Endothelial cell of umbilical vein (primary cell): ENCODE measurements around the gene JAM2. TPM values are rescaled to one million over a fixed set of nuclear protein-coding genes. Genes with fewer than 3 reads are reported as not detected.
A peak's percentile ranks its signal among the peaks of the same experiment; 100 is the strongest.

Experiments
- BruUV-seq: library from RNA; stranded (reverse); fragments of 400-500 nt; replicated peaks from 2 replicates; lab custom pipeline; 2021; lab: Mats Ljungman, UMichigan
- CTCF ChIA-PET: fragments of 300-600, 350-600 bp; sonication (Branson Sonifier 250); formaldehyde crosslinking; loops from one replicate; lab custom pipeline; 2021; ENCODE audit warnings: antibody characterized with exemption, inconsistent platforms; lab: Charles Lee
- POLR2A ChIA-PET: fragments of 300-600, 350-600 bp; sonication (Branson Sonifier 250); formaldehyde crosslinking; loops from one replicate; lab custom pipeline; 2021; ENCODE audit warnings: antibody characterized with exemption, inconsistent platforms; lab: Charles Lee
- DNase-seq: peaks from one replicate; pipeline ENCODE4 v3.0.0-alpha.2; 2011; ENCODE audit warnings: low read depth, low spot score
- FAIRE-seq: peaks from 2 replicates; lab custom pipeline; 2011; peaks lifted over from hg19 to GRCh38; lab: Jason Lieb, UNC
- H2AFZ ChIP-seq: 2 replicates; pipeline ENCODE4 v1.6.0; 2012; ENCODE audit warnings: low read depth, low read length, control low read depth, inconsistent platforms
- H3K27ac ChIP-seq: 2 replicates; pipeline ENCODE4 v1.5.1; 2011; ENCODE audit warnings: low read depth, mild to moderate bottlenecking, control low read depth, low read length, moderate library complexity; ENCODE audit not compliant: insufficient read depth
- H3K27me3 ChIP-seq, 2 experiments: 2 replicates each; pipeline versions ENCODE4 v1.6.0 to v1.6.1; 2011; ENCODE audit warnings: low read length in 2 of 2, mixed read lengths in 1 of 2; ENCODE audit not compliant: control insufficient read depth in 2 of 2, insufficient read depth in 2 of 2
- H3K36me3 ChIP-seq, 2 experiments: 2 replicates in 1 of 2; 3 replicates in 1 of 2; pipeline ENCODE4 v1.5.1; 2011; ENCODE audit warnings: low read length in 2 of 2, mild to moderate bottlenecking in 1 of 2, moderate library complexity in 1 of 2; ENCODE audit not compliant: control insufficient read depth in 2 of 2, insufficient read depth in 2 of 2; ENCODE audit errors: extremely low read depth in 1 of 2
- H3K4me1 ChIP-seq: 3 replicates; pipeline ENCODE4 v1.5.1; 2011; ENCODE audit warnings: mild to moderate bottlenecking, low read length; ENCODE audit not compliant: control insufficient read depth, insufficient read depth; ENCODE audit errors: extremely low read depth
- H3K4me2 ChIP-seq: 2 replicates; pipeline ENCODE4 v1.6.1; 2011; ENCODE audit warnings: low read length, control low read depth, mixed read lengths; ENCODE audit not compliant: insufficient read depth
- H3K4me3 ChIP-seq, 3 experiments: fragments of 200-600 bp in 1 of 3; sonication (generic), shearing (Covaris generic) in 1 of 3; replicated peaks in 1 of 3; 2 replicates each; pipeline ENCODE4 v1.5.1; 2011 to 2016; ENCODE audit warnings: control low read depth in 3 of 3, low read length in 3 of 3, mild to moderate bottlenecking in 2 of 3, inconsistent platforms in 1 of 3, low read depth in 1 of 3, moderate library complexity in 1 of 3; ENCODE audit not compliant: insufficient read depth in 1 of 3
- H3K79me2 ChIP-seq: 2 replicates; pipeline ENCODE4 v1.6.0; 2012; ENCODE audit warnings: low read length, inconsistent platforms; ENCODE audit not compliant: control insufficient read depth, insufficient read depth
- H3K9ac ChIP-seq: replicated peaks from 2 replicates; pipeline ENCODE3; 2011; ENCODE audit warnings: low read length, control low read depth; ENCODE audit not compliant: insufficient read depth; ENCODE audit errors: extremely low read depth
- H3K9me1 ChIP-seq: replicated peaks from 3 replicates; pipeline ENCODE4 v1.6.0; 2011; ENCODE audit warnings: mild to moderate bottlenecking, low read length; ENCODE audit not compliant: control insufficient read depth, insufficient read depth; ENCODE audit errors: extremely low read depth
- H3K9me3 ChIP-seq: replicated peaks from 2 replicates; pipeline ENCODE4 v1.5.1; 2012; ENCODE audit warnings: low read length, inconsistent platforms; ENCODE audit not compliant: control insufficient read depth, insufficient read depth
- H4K20me1 ChIP-seq: replicated peaks from 2 replicates; pipeline ENCODE3; 2011; ENCODE audit warnings: mild to moderate bottlenecking, low read length; ENCODE audit not compliant: control insufficient read depth, insufficient read depth; ENCODE audit errors: extremely low read depth
- EZH2 ChIP-seq: IDR thresholded peaks from 2 replicates; pipeline ENCODE4 v1.6.1; 2012; ENCODE audit warnings: borderline replicate concordance, low read depth, mild to moderate bottlenecking, moderate library complexity, low read length, inconsistent platforms; ENCODE audit not compliant: severe bottlenecking
- FOS ChIP-seq: IDR thresholded peaks from 2 replicates; pipeline ENCODE4 v1.6.1; 2011; ENCODE audit warnings: mild to moderate bottlenecking, low read length, moderate library complexity, borderline replicate concordance; ENCODE audit not compliant: insufficient read depth
- GATA2 ChIP-seq: IDR thresholded peaks from 2 replicates; pipeline ENCODE4 v1.7.0; 2011; ENCODE audit warnings: low read depth, mild to moderate bottlenecking, moderate library complexity, mixed read lengths, low read length; ENCODE audit not compliant: insufficient read length, insufficient read depth
- JUN ChIP-seq: IDR thresholded peaks from 2 replicates; pipeline ENCODE4 v1.6.1; 2011; ENCODE audit warnings: borderline replicate concordance, low read depth; ENCODE audit not compliant: insufficient read length, insufficient read depth
- MYC ChIP-seq: IDR thresholded peaks from one replicate; pipeline ENCODE4 v1.6.1; 2011; ENCODE audit warnings: mild to moderate bottlenecking, low read depth, low read length
- POLR2A ChIP-seq: IDR thresholded peaks from 2 replicates; pipeline ENCODE4 v1.6.1; 2012; ENCODE audit warnings: low read depth, mild to moderate bottlenecking, control low read depth, low read length
- POLR2AphosphoS5 ChIP-seq: IDR thresholded peaks from 2 replicates; pipeline ENCODE4 v1.6.1; 2012; ENCODE audit warnings: low read depth, mild to moderate bottlenecking, control low read depth, low read length, moderate library complexity; ENCODE audit not compliant: insufficient read depth
- dilution Hi-C: fragments of 300-500 bp; cut with MboI; formaldehyde crosslinking; loops from one replicate; pipeline ENCODE4 v1.15.0; 2019; ENCODE audit warnings: low sequenced_read_pairs; ENCODE audit not compliant: extremely low pct_ligation_motif_present
- intact Hi-C: fragments of 100-400 bp; cut with micrococcal nuclease; formaldehyde crosslinking; loops from one replicate; pipeline ENCODE4 v1.10.0; 2022
- polyA plus RNA-seq, 4 experiments: library from polyadenylated mRNA; depleted of rRNA in 3 of 4; stranded (reverse) in 3 of 4; unstranded in 1 of 4; fragments of >200 nt; gene quantifications; 2 replicates each; pipeline versions ENCODE4 v1.2.1 to v1.2.3, GENCODE V29; 2011 to 2012; ENCODE audit warnings: missing spikeins in 1 of 4
- total RNA-seq: library from RNA; stranded (reverse); gene quantifications from 2 replicates; pipeline ENCODE4 v1.2.3, GENCODE V29; 2021
- TF ChIP-seq, protein P1 (sequence below), 2 donors: IDR thresholded peaks; 1 replicate in 1 of 2; 2 replicates in 1 of 2; pipeline ENCODE4 v1.5.1; 2011; ENCODE audit warnings: low read length in 2 of 2, mild to moderate bottlenecking in 2 of 2, moderate library complexity in 2 of 2, control low read depth in 1 of 2, inconsistent platforms in 1 of 2, low read depth in 1 of 2; ENCODE audit not compliant: insufficient read depth in 1 of 2; ENCODE audit errors: extremely low read depth in 1 of 2
- TF ChIP-seq, protein P2 (sequence below): IDR thresholded peaks from 2 replicates; pipeline ENCODE4 v1.6.1; 2011; ENCODE audit not compliant: insufficient read depth, insufficient read length

The JAM2 gene
- total and polyA plus RNA-seq, 2 donors (not counting 3 experiments of a cell fraction or from before 2014, with no cell fraction given) = 0.14 to 0.20 TPM

DNA sequence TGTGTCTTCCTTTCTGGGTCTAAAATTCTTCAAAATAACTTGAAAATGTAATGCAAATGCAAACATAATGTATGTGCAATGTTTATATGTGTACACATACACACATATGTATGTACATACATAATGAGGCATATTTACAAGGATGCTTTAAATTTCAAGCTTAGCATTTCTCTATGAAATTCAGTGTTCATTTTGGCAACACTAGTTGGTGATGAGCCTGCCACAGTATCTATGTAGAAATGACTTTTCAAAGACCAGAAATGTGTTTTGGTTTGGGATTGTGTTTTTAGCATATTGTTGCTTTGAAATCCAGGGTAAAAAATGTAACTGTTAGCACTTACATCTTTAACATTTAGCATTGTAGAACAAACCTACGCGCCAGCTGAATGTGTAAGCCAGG, 105.8 kb downstream of the JAM2 start:
- Histone ChIP-seq H3K4me3 (no peak overlapping the region), H3K27ac (no peak overlapping the region), H3K36me3 (peaks cover 2 to 5% of the 10 kb centered on the region in 2 experiments), H3K79me2 (peaks cover 2% of the 10 kb centered on the region), H2AFZ (no peak overlapping the region), H3K9me3 (no peaks in the 10 kb centered on the region), H3K9ac (no peak overlapping the region), H3K9me1 (no peaks in the 10 kb centered on the region), H3K4me2 (no peak overlapping the region), H3K4me1 (no peaks in the 10 kb centered on the region), H4K20me1 (no peaks in the 10 kb centered on the region), H3K27me3 (no peaks in the 10 kb centered on the region)
- CTCF ChIA-PET = interaction anchor here (1.1 to 1.9 kb wide), 2 partner anchors 8 to 15 kb away, joined by 3 to 7 read pairs; no protein-coding TSS in a partner anchor
- POLR2A ChIA-PET = no interaction called here
- DNase-seq (no peak), FAIRE-seq (peak; percentile 12)
- dilution Hi-C loops = no loop called here
- BruUV-seq = no TSS peak
- intact Hi-C loops = no loop called here
- TF ChIP-seq, protein P1, sequence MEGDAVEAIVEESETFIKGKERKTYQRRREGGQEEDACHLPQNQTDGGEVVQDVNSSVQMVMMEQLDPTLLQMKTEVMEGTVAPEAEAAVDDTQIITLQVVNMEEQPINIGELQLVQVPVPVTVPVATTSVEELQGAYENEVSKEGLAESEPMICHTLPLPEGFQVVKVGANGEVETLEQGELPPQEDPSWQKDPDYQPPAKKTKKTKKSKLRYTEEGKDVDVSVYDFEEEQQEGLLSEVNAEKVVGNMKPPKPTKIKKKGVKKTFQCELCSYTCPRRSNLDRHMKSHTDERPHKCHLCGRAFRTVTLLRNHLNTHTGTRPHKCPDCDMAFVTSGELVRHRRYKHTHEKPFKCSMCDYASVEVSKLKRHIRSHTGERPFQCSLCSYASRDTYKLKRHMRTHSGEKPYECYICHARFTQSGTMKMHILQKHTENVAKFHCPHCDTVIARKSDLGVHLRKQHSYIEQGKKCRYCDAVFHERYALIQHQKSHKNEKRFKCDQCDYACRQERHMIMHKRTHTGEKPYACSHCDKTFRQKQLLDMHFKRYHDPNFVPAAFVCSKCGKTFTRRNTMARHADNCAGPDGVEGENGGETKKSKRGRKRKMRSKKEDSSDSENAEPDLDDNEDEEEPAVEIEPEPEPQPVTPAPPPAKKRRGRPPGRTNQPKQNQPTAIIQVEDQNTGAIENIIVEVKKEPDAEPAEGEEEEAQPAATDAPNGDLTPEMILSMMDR (IDR thresholded peaks at IDR 0.05; ENCODE audit: extremely low read depth in 1 of 2, insufficient read depth in 1 of 2, low read depth in 1 of 2, low read length in 2 of 2) = no peak
- TF ChIP-seq FOS = no peak
- TF ChIP-seq GATA2 = no peak
- no peak for TF ChIP-seq POLR2AphosphoS5
- TF ChIP-seq EZH2 = no peak
- TF ChIP-seq JUN = no peak
- no peak for TF ChIP-seq MYC
- TF ChIP-seq, protein P2, sequence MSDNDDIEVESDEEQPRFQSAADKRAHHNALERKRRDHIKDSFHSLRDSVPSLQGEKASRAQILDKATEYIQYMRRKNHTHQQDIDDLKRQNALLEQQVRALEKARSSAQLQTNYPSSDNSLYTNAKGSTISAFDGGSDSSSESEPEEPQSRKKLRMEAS = no peak
- TF ChIP-seq POLR2A = no peak
